Measurements from ENCODE around the gene MEIS1. TPM values are rescaled to one million over a fixed set of nuclear protein-coding genes. Genes with fewer than 3 reads are reported as not detected.

The MEIS1 gene
- total and polyA plus RNA-seq, 2 of the 8 experiments (the other 6 are each of a cell fraction or from before 2014, with no cell fraction given), result 0.17 to 1.2 TPM

- Histone ChIP-seq H2BK20ac (ENCODE audit: low read length) (no peak overlapping the region), H2AK5ac (ENCODE audit: low read depth, low read length) (no peak overlapping the region), H3K36me3 (ENCODE audit: control insufficient read depth in 2 of 4, insufficient read depth in 4 of 4, low read length in 3 of 4) (no peaks in the 10 kb centered on the region), H4K91ac (replicated peaks; ENCODE audit: insufficient read length, low read length) (no peak overlapping the region), H3K4ac (replicated peaks; ENCODE audit: insufficient read length, low read depth, low read length) (no peak overlapping the region), H2BK12ac (ENCODE audit: low read depth, low read length) (no peak overlapping the region), H2BK15ac (ENCODE audit: low read length) (no peak overlapping the region), H2AFZ (ENCODE audit: low read length) (no peak overlapping the region), H2BK5ac (ENCODE audit: low read depth, low read length) (no peak overlapping the region), H3K18ac (ENCODE audit: extremely low read depth, low read length) (no peak overlapping the region), H4K8ac (ENCODE audit: extremely low read depth, insufficient read depth, low read length) (no peak overlapping the region), H3K14ac (ENCODE audit: insufficient read length) (no peak overlapping the region), H3K4me3 (ENCODE audit: extremely low read depth in 1 of 4, insufficient read depth in 2 of 4, low read depth in 3 of 4, low read length in 4 of 4) (no peak overlapping the region), H3K23me2 (ENCODE audit: low read depth, low read length) (peaks cover 18% of the 10 kb centered on the region; the same call in 1 of the 2 replicates), H4K5ac (ENCODE audit: insufficient read length, low read depth, low read length) (no peak overlapping the region), H3K9ac (replicated peaks in 1 of 4; ENCODE audit: extremely low read depth in 1 of 4, low read depth in 3 of 4, low read length in 3 of 4) (no peak overlapping the region), H3K4me2 (ENCODE audit: insufficient read depth in 1 of 2, low read depth in 2 of 2, low read length in 2 of 2) (no peak overlapping the region), H3K27me3 (replicated peaks in 1 of 4; ENCODE audit: control insufficient read depth in 3 of 4, extremely low read depth in 1 of 4, insufficient read depth in 3 of 4, low read length in 3 of 4) (peaks cover 16 to 20% (median 18%) of the 10 kb centered on the region in 4 experiments; a peak in 6 of 7 replicates), H3K9me3 (ENCODE audit: insufficient read depth in 2 of 2, low read depth in 1 of 2, low read length in 1 of 2) (no peaks in the 10 kb centered on the region), H2BK120ac (replicated peaks; ENCODE audit: low read depth, low read length) (no peak overlapping the region), H3K23ac (ENCODE audit: insufficient read length) (no peak overlapping the region), H4K20me1 (replicated peaks in 1 of 2; ENCODE audit: control insufficient read depth in 1 of 2, insufficient read depth in 2 of 2, low read length in 2 of 2) (peaks cover 0 to 2% of the 10 kb centered on the region in 2 experiments), H3K79me1 (ENCODE audit: low read depth, low read length) (no peaks in the 10 kb centered on the region), H3K56ac (replicated peaks; ENCODE audit: insufficient read length, low read depth, low read length) (no peak overlapping the region), H3K27ac (ENCODE audit: low read depth, low read length) (no peak overlapping the region), H3K79me2 (ENCODE audit: control insufficient read depth in 1 of 2, insufficient read depth in 2 of 2, low read length in 2 of 2) (no peaks in the 10 kb centered on the region), H3K4me1 (replicated peaks in 1 of 4; ENCODE audit: control insufficient read depth in 3 of 4, insufficient read depth in 4 of 4, low read length in 3 of 4) (peaks cover 0 to 15% (median 6%) of the 10 kb centered on the region in 4 experiments)
- TF ChIP-seq SAP30 (IDR thresholded peaks at IDR 0.05; ENCODE audit: insufficient read depth, insufficient replicate concordance, low read length) (no peak), KDM1A (IDR thresholded peaks at IDR 0.05; ENCODE audit: borderline replicate concordance, low read length) (no peak), POLR2AphosphoS5 (IDR thresholded peaks at IDR 0.05; ENCODE audit: low read depth, low read length) (no peak), TAF7 (optimal IDR thresholded peaks at IDR 0.05; ENCODE audit: borderline replicate concordance, low read depth, low read length) (no peak)
- no peak for DNase-seq (ENCODE audit: low read depth in 1 of 2, low spot score in 2 of 2)
- WGBS, 2 experiments (ENCODE audit: extremely low coverage in 1 of 2, insufficient coverage in 1 of 2, insufficient read length in 1 of 2, insufficient replicate concordance in 2 of 2, low coverage in 1 of 2, low lambda C conversion rate in 2 of 2, missing lambda C conversion rate in 1 of 2), result 89% methylated on average over 3 of the region's 3 CpGs; no CpG with 5 or more reads in 1 of the 2 experiments
- FAIRE-seq, result no peak
- ChIA-PET POLR2A (ENCODE audit: partially characterized antibody) (no interaction called here), CTCF (ENCODE audit: partially characterized antibody) (interaction anchor here (0.9 to 14.4 kb wide), 5 partner anchors 15 to 145 kb away, joined by 3 to 161 read pairs (median 12); partner anchors contain the start of gene MEIS1)
Observed at GRCh38 chr2:66572391-66572790, 137.5 kb downstream of the MEIS1 start.

Data from H1 (cell line).